ENCODE data around the gene CRTC3.

The CRTC3 gene

DNA sequence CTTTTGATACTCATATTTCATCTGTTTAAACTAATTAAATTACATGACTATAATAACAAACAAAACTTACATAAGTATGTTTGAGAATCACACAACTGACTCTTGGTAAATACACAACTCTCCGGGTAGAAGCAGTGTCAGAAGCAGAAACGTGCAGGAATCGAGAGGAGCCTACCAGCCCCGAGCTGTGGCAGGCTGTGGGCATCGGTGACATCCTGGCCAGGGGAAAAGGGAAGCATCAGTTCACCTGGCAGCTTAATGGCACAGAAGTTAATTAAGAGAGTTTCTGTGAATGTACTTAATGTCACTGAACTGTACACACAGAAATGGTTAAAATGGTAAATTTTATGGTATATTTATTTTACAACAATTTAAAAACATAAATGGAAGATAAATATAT, 90.2 kb downstream of the CRTC3 start:
- TF ChIP-seq, protein P1, sequence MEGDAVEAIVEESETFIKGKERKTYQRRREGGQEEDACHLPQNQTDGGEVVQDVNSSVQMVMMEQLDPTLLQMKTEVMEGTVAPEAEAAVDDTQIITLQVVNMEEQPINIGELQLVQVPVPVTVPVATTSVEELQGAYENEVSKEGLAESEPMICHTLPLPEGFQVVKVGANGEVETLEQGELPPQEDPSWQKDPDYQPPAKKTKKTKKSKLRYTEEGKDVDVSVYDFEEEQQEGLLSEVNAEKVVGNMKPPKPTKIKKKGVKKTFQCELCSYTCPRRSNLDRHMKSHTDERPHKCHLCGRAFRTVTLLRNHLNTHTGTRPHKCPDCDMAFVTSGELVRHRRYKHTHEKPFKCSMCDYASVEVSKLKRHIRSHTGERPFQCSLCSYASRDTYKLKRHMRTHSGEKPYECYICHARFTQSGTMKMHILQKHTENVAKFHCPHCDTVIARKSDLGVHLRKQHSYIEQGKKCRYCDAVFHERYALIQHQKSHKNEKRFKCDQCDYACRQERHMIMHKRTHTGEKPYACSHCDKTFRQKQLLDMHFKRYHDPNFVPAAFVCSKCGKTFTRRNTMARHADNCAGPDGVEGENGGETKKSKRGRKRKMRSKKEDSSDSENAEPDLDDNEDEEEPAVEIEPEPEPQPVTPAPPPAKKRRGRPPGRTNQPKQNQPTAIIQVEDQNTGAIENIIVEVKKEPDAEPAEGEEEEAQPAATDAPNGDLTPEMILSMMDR (IDR thresholded peaks at IDR 0.05), result no peak

- TF ChIP-seq, protein P1 (IDR thresholded peaks at IDR 0.05), result no peak
Observed at GRCh38 chr15:90620379-90621067, 90.8 kb downstream of the CRTC3 start.

DNA sequence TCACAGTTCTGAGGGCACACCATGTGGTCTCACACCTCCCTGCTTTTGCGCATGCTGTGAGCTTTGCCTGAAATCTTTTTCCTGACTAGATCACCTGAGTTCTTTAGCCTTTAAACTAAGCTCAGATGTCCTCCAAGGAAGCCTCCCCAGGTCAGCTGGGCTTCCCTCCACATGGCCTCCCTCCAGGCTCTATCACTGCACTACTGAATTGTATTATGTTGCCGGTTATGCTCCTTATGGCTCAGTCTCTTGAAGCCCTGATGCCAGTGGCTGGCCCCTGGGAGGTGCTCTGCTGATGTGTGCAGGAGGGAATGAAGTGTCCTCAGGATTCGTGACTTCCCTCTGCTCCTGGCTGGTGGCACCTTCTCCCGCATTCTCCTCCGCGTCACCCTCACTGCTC, 94.1 kb downstream of the CRTC3 start:
- TF ChIP-seq, protein P1 (IDR thresholded peaks at IDR 0.05), result no peak

DNA sequence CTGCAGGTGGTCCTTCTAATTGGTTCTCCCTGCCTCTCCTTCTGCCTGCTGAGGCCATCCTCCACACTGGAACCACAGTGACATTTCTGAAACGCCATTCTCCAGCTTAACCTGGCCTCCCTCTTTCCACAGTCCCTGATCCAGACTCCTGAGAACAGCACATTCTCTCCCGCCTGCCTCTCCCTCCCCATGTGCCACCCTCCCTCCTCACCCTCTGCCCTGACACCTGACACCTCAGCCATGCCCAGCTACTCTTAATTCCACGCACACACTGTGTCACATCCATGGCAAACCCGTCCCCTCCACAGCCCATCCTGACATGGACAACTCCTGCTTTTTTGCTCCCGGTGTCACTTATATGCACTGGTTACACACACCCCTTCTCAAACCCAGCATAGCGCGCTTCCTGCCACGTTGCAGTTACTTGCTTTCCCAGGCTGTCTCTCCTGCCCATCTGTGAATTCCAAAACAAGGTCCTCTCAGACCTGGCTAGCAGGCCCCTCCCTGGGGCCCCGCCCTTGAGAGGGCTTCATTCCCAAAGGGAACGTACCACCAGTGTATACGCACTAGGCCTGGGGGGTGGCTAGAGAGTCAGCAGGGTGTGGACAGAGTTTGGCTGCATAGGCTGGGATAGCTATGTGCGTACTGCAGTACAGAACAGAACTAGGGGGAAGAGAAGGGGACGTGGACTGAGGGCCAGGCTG, 94.7 kb downstream of the CRTC3 start:
- TF ChIP-seq, protein P1 (IDR thresholded peaks at IDR 0.05), result no peak

DNA sequence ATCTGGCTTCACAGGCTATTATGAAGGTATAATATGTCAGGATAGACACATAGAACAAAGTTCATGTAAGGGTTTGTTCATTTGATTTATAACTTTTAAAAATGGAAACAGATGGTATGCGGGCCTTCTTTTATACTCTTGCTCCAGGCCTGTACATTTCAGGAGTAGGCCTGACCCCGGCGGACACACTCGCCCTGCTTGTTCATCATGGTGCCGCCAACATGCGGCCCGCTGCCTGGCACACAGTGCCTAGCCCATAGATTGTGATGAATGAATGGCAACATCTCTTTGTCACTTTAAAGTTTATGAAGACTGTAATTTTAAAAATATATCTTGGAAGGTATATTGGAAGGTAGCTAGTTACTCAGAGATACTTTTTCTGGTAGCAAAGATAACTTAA, 95.3 kb downstream of the CRTC3 start:
- TF ChIP-seq, protein P1 (IDR thresholded peaks at IDR 0.05), result no peak

- TF ChIP-seq, protein P1 (IDR thresholded peaks at IDR 0.05), result no peak
Observed at GRCh38 chr15:90629217-90629616, 99.5 kb downstream of the CRTC3 start.

GRCh38 chr15:90633360-90633759, 103.6 kb downstream of the CRTC3 start:
- TF ChIP-seq, protein P1 (IDR thresholded peaks at IDR 0.05), result no peak

All from LNCAP (cell line).